ENCODE results near the gene ZNF778. TPM values are rescaled to one million over a fixed set of nuclear protein-coding genes. Genes with fewer than 3 reads are reported as not detected.
"Not testable (repeated sequence)": the region's sequence is repeated elsewhere in the genome, so short reads cannot be mapped to it uniquely, and the experiment has no call there.

Gene ZNF778
- total and polyA plus RNA-seq, 12 donors, result 1.9 to 20.5 (median 8.4) TPM

DNA sequence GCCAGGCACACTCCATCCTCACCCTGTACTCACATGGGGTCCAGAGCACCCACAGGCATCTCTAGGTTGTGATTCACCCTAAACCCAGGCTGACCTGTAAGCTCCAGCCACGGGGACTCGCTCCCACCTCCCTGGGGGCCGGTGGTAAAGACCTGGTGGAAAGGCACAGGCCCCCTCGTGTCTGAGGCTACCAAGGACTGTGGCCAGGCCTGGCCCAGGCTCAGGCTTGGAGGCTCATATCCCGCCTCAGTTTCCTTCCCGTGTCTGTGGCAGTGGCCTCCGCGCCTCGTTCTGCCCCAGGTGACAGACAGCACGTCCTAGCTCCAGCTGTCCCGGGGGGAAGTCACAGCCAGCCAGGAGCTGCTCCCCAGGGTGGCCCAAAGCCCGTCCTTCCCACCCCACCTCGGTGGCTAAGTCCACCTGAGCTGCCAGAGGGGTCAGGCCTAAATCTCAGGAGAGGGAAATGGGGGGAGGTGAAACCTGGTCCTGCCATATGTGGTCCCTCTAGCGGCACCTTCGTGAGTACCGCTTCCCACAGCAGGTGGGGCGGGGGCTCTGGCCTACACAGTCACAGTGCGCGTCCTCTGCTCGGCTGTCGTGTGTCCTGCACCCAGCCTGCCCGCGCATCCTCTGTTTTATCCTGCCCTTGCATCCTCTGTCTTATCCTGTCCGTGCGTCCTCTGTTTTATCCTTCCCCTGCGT is 33.4 kb upstream of the ZNF778 start:
- WGBS, 4 donors, result 66 to 76% (median 72%) methylated on average over 15 to 26 of the region's 26 CpGs
- no peak for DNase-seq
- Histone ChIP-seq H3K36me3 (replicated peaks in 1 of 2) (no peaks in the 10 kb centered on the region), H3K27ac (no peak overlapping the region), H3K9me3 (replicated peaks in 1 of 3) (no peaks in the 10 kb centered on the region), H3K4me1 (replicated peaks in 1 of 2) (no peaks in the 10 kb centered on the region), H3K27me3 (no peaks in the 10 kb centered on the region), H3K4me3 (no peak overlapping the region)
- TF ChIP-seq POLR2A (IDR thresholded peaks at IDR 0.05), result no peak
- TF ChIP-seq, protein P1, sequence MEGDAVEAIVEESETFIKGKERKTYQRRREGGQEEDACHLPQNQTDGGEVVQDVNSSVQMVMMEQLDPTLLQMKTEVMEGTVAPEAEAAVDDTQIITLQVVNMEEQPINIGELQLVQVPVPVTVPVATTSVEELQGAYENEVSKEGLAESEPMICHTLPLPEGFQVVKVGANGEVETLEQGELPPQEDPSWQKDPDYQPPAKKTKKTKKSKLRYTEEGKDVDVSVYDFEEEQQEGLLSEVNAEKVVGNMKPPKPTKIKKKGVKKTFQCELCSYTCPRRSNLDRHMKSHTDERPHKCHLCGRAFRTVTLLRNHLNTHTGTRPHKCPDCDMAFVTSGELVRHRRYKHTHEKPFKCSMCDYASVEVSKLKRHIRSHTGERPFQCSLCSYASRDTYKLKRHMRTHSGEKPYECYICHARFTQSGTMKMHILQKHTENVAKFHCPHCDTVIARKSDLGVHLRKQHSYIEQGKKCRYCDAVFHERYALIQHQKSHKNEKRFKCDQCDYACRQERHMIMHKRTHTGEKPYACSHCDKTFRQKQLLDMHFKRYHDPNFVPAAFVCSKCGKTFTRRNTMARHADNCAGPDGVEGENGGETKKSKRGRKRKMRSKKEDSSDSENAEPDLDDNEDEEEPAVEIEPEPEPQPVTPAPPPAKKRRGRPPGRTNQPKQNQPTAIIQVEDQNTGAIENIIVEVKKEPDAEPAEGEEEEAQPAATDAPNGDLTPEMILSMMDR (IDR thresholded peaks at IDR 0.05), result no peak
- intact Hi-C loops (cut with DNase I), result no loop called here

DNA sequence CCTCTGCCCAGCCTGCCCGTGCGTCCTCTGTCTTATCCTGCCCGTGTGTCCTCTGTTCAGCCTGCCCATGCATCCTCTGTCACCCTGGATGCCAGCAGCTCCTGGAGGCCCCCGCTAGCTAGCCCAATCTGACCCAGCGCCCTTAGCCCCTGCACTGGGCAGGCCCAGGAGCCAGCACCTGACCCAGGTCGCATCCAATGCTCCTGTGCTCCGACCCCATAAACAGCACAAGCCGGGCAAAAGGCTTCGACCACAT is 32.9 kb upstream of the ZNF778 start:
- TF ChIP-seq, protein P1 (IDR thresholded peaks at IDR 0.05), result no peak
- no peak for TF ChIP-seq POLR2A (IDR thresholded peaks at IDR 0.05)
- no peak overlapping the region for H3K4me3 ChIP-seq
- H3K27me3 ChIP-seq, result no peaks in the 10 kb centered on the region
- no peaks in the 10 kb centered on the region for H3K36me3 ChIP-seq (replicated peaks in 1 of 2)
- H3K4me1 ChIP-seq (replicated peaks in 1 of 2), result no peaks in the 10 kb centered on the region
- no peak for DNase-seq
- intact Hi-C loops (cut with DNase I), result no loop called here
- H3K27ac ChIP-seq, result no peak overlapping the region
- 72 to 87% (median 81%) methylated on average over 6 to 9 of the region's 9 CpGs for WGBS, 4 donors
- H3K9me3 ChIP-seq (replicated peaks in 1 of 3), result no peaks in the 10 kb centered on the region

DNA sequence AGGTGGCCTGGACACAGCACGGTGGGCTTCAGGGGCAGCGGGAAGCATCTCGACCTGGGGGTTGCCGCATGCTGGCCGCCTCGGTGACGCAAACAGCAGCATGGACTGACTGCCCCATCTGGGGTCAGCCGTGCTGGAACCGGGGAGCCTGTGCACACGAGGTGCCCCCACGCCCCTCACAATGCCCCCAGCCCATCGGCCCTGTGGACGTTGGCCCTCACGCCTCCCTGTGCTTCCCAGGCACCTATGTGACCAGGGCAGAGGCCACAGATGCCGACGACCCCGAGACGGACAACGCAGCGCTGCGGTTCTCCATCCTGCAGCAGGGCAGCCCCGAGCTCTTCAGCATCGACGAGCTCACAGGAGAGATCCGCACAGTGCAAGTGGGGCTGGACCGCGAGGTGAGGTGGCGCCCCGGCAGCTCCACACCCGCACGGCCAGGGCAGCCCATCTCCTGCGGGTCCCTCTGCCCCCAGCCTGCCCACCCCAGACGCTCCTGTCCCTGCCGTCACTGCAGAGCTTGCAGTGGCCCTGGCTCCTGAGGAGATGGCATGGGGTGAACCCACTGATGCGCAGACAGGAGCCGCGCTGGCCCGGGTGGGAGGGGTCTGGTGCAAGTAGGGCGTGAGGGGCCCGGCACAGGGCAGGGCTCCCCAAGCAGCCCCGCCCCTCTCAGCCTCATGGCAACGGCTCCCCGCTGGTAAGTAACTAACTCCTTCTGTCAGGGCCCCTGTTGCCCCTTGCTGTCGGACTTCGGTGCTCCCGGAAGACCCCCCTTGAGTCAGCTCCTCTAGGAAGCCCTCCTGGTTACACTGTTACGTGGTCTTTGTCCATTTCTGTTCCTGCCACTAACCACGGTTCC is 32.3 kb upstream of the ZNF778 start:
- no peak overlapping the region for H3K27ac ChIP-seq
- H3K36me3 ChIP-seq (replicated peaks in 1 of 2), result no peaks in the 10 kb centered on the region
- no peaks in the 10 kb centered on the region for H3K9me3 ChIP-seq (replicated peaks in 1 of 3)
- no peak overlapping the region for H3K4me3 ChIP-seq
- 57 to 81% (median 71%) methylated on average over 25 to 48 of the region's 48 CpGs for WGBS, 4 donors
- no peaks in the 10 kb centered on the region for H3K4me1 ChIP-seq (replicated peaks in 1 of 2)
- DNase-seq, result no peak
- TF ChIP-seq, protein P1 (IDR thresholded peaks at IDR 0.05), result no peak
- no peak for TF ChIP-seq POLR2A (IDR thresholded peaks at IDR 0.05)
- intact Hi-C loops (cut with DNase I), result no loop called here
- no peaks in the 10 kb centered on the region for H3K27me3 ChIP-seq

DNA sequence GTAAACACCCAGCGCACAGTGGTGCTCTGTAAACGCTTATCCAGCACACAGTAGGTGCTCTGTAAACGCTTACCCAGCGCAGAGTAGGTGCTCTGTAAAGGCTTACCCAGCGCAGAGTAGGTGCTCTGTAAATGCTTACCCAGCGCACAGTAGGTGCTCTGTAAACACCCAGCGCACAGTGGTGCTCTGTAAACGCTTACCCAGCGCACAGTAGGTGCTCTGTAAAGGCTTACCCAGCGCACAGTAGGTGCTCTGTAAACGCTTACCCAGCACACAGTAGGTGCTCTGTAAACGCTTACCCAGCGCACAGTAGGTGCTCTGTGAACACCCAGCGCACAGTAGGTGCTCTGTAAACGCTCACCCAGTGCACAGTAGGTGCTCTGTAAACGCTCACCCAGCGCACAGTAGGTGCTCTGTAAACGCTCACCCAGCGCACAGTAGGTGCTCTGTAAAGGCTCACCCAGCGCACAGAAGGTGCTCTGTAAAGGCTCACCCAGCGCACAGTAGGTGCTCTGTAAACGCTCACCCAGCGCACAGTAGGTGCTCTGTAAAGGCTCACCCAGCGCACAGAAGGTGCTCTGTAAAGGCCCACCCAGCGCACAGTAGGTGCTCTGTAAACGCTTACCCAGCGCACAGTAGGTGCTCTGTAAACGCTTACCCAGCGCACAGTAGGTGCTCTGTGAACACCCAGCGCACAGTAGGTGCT is 31.5 kb upstream of the ZNF778 start:
- H3K4me3 ChIP-seq, result not testable (repeated sequence)

DNA sequence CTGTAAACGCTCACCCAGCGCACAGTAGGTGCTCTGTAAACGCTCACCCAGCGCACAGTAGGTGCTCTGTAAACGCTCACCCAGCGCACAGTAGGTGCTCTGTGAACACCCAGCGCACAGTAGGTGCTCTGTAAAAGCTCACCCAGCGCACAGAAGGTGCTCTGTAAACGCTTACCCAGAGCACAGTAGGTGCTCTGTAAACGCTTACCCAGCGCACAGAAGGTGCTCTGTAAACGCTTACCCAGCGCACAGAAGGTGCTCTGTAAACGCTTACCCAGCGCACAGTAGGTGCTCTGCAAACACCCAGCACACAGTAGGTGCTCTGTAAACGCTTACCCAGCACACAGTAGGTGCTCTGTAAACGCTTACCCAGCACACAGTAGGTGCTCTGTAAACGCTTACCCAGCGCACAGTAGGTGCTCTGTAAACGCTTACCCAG is 30.9 kb upstream of the ZNF778 start:
- 80 to 90% (median 88%) methylated on average over 5 to 20 of the region's 20 CpGs for WGBS, 4 donors
- DNase-seq; H3K4me1 ChIP-seq (replicated peaks in 1 of 2); H3K4me3 ChIP-seq; H3K36me3 ChIP-seq (replicated peaks in 1 of 2); H3K27me3 ChIP-seq; H3K27ac ChIP-seq; intact Hi-C loops (cut with DNase I); H3K9me3 ChIP-seq (replicated peaks in 1 of 3): not testable (repeated sequence)

More for the DNA sequence above, 31.5 kb upstream of the ZNF778 start:
- H3K9me3 ChIP-seq (replicated peaks in 1 of 3); H3K4me1 ChIP-seq (replicated peaks in 1 of 2); DNase-seq; H3K36me3 ChIP-seq (replicated peaks in 1 of 2); intact Hi-C loops (cut with DNase I); H3K27me3 ChIP-seq; H3K27ac ChIP-seq: not testable (repeated sequence)
- 87 to 93% (median 90%) methylated on average over 11 to 30 of the region's 30 CpGs for WGBS, 4 donors
